Mesodermal cell (in vitro differentiated cells): ENCODE results near the gene AGAP1.

Experiments
- H3K27ac ChIP-seq: 2 replicates; pipeline ENCODE4 v1.7.0; 2013; ENCODE audit warnings: mild to moderate bottlenecking, low read depth, low read length, moderate library complexity; ENCODE audit not compliant: severe bottlenecking
- H3K36me3 ChIP-seq: 2 replicates; pipeline ENCODE4 v1.7.1; 2013; ENCODE audit warnings: mild to moderate bottlenecking, low read length, moderate library complexity; ENCODE audit not compliant: control insufficient read depth, insufficient read depth
- H3K4me1 ChIP-seq: one replicate; pipeline ENCODE4 v1.7.1; 2013; ENCODE audit warnings: mild to moderate bottlenecking, low read length; ENCODE audit not compliant: insufficient read depth, control insufficient read depth, poor library complexity, severe bottlenecking
- H3K4me3 ChIP-seq: 2 replicates; pipeline ENCODE4 v1.7.0; 2013; ENCODE audit warnings: low read length, control low read depth, mild to moderate bottlenecking; ENCODE audit not compliant: insufficient read depth, poor library complexity, severe bottlenecking; ENCODE audit errors: extremely low read depth
- H3K9me3 ChIP-seq: 2 replicates; pipeline ENCODE4 v1.7.1; 2013; ENCODE audit warnings: mild to moderate bottlenecking, low read length, moderate library complexity; ENCODE audit not compliant: control insufficient read depth
- WGBS, 2 experiments: methylation state at CpG; one replicate each; pipeline ENCODE4 v1.1.5; 2013; ENCODE audit warnings: missing lambda C conversion rate in 2 of 2; ENCODE audit not compliant: insufficient coverage in 2 of 2; 5-methylcytosine and 5-hydroxymethylcytosine counted together

Gene AGAP1

DNA sequence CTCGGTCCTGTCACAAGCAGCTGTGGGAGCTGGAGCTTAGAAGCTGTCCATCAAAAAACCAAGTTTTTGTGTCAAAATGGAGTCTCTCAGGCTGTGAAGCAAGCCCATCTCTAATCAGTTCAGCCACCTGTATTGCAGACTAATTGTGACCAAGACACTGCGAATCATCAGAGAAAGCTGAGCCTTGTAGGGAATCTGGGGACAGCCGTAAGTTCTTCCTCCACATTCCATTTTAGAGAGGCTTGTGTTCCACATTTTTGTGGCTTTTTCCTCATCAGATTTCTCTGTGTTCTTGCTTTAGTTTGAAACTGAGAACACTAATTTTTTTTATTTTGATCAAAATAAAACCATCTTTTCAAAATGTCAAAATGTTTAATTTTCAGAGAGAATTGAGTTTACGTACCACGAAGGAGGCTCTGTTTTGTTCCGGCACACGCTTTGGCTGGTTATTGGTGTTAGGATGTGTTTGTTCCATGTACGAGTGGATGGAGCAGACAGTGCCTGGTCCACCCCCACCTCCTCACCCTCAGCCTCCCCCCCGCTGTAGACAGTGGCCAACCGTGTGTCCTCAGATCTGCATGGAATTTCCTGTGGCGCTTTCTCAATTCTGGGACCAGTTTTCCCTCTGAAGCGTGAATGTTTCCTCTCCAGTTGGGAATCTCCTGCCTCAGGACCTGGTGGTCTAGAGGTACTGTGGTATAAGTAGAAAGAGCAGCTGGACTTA is 140.8 kb downstream of the AGAP1 start:
- peaks cover 28% of the 10 kb centered on the region for H3K4me1 ChIP-seq
- H3K27ac ChIP-seq = no peak overlapping the region
- WGBS, 2 experiments = 81 to 83% methylated on average over 5 to 6 of the region's 12 CpGs
- no peak overlapping the region for H3K4me3 ChIP-seq
- no peaks in the 10 kb centered on the region for H3K9me3 ChIP-seq
- no peaks in the 10 kb centered on the region for H3K36me3 ChIP-seq

DNA sequence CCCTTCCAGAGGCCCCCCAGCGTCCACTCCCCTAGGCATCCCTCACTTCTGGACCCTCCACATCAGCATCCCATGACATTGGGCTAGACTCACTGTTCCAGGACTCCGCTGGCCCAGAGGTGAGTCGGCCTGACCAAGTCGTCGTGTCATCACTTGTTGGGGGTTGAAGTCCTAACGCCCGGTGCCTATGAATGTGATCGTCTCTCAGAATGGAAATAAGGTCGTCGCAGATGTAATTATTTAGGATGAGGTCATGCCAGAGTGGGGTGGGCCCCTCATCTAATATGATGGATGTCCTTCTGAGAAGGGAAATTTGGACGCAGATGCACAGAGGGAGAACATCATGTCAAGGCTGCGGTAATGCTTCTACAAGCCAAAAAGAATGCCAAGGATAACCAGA is 142.7 kb downstream of the AGAP1 start:
- Histone ChIP-seq H3K27ac (no peak overlapping the region), H3K4me1 (peaks cover 47% of the 10 kb centered on the region), H3K36me3 (no peaks in the 10 kb centered on the region), H3K4me3 (no peak overlapping the region), H3K9me3 (no peaks in the 10 kb centered on the region)
- 94 to 95% methylated on average over 11 to 12 of the region's 12 CpGs for WGBS, 2 experiments

DNA sequence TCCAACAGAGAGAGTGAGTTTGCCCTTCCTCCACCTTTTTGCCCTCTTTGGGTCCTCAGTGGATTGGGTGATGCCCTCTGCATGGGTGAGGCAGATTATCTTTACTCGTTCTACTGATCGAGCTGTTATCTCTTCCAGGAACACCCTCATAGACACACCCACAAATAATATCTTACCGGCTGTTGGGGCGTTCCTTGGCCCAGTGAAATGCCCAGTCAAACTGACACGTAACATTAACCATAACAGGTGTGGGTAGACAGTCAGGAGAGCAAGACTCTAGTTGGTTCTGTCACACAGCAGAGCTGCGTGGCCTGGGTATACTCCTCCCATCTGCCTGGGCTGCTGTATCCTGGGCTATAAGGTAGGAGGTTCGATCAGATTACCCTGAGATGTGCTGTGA is 144.1 kb downstream of the AGAP1 start:
- no peaks in the 10 kb centered on the region for H3K9me3 ChIP-seq
- WGBS, 2 experiments = 83 to 100% methylated on average over 3 to 4 of the region's 7 CpGs
- H3K4me3 ChIP-seq = no peak overlapping the region
- peaks cover 61% of the 10 kb centered on the region for H3K4me1 ChIP-seq
- H3K36me3 ChIP-seq = no peaks in the 10 kb centered on the region
- H3K27ac ChIP-seq = no peak overlapping the region

DNA sequence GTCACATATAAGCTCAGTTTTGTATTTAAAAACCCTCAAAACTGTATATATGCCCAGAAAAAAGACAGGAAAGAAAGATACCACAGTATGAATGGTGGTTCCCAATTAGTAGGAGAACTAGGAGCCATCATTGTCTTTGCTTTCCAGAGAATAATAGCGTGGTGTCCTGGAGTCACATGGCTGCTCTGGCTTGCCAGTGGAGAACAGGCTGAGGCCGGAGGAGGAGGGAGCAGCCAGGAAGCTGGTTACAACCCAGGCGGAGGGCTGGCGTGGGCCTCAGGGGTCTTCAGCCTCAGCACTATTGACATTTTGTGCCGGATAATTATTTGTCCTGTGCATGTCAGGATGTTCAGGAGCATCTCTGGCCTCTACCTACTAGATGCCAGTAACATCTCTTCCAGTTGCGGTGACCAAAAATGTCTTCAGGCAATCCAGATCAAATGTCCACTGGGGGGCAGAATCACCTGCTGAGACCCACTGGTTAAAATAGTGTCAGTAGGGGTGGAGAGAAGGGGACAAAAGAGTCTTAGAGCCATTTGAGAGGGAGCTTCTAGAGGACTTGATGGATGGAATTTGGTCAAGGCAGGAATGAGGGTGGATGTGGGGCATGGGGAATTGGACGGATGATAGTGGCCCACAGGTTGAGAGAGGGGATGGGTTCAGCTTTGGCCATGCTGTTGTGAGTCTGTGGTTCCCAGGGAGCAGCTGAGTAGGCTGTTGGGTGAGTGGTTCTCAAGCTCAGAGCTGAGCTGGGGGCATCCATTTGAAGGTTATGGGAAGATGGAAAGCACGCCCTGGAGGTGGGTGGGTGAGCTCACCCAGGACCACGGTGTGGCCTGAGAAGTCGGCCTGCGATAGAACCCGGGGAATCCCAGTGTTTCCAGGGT is 144.9 kb downstream of the AGAP1 start:
- H3K27ac ChIP-seq = peak overlapping the region; percentile 91
- WGBS, 2 experiments = 94 to 95% methylated on average over 12 of the region's 12 CpGs
- H3K4me3 ChIP-seq = no peak overlapping the region
- peaks cover 70% of the 10 kb centered on the region for H3K4me1 ChIP-seq
- no peaks in the 10 kb centered on the region for H3K9me3 ChIP-seq
- H3K36me3 ChIP-seq = no peaks in the 10 kb centered on the region

DNA sequence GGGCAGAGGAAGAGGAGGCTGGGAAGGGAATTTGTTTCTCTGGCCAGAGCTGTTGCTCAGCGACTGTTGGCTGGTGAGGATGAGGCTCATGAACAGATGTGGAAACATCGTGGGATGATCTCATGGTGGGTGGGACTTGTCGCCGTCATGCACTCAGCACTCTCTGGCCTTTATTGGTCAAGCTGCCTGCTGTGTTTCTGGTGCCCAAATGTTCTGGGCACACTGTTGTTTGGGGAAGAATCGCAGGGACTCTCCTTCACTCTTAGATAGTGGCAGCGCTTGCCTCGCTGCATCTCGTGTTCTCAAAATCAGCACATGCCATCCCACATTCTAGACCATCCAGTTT is 145.6 kb downstream of the AGAP1 start:
- peaks cover 75% of the 10 kb centered on the region for H3K4me1 ChIP-seq
- H3K27ac ChIP-seq = peak overlapping the region; percentile 91
- H3K4me3 ChIP-seq = no peak overlapping the region
- 80 to 86% methylated on average over 8 of the region's 8 CpGs for WGBS, 2 experiments
- H3K36me3 ChIP-seq = no peaks in the 10 kb centered on the region
- H3K9me3 ChIP-seq = no peaks in the 10 kb centered on the region

DNA sequence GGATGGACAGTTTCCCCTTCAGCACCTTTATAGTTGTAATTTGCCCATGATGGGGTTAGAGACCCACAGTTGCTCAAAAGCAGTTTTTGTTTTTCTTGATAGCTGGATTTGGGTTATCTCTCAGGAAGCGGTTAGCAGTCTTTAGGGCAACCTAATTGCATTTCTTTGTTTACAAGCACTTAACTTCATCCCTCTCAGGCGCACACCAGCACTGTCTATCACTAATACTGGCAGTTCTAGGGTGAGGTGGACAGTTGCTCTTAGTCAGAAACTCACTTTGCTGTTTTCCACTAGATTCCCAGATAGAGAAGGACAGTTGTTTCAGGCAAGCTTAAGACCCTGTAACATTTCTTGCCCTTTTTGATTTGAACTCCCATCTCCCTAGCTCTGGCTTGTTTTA is 146.0 kb downstream of the AGAP1 start:
- H3K9me3 ChIP-seq = no peaks in the 10 kb centered on the region
- no peaks in the 10 kb centered on the region for H3K36me3 ChIP-seq
- H3K4me3 ChIP-seq = no peak overlapping the region
- H3K4me1 ChIP-seq = peaks cover 73% of the 10 kb centered on the region
- peak overlapping the region; percentile 91 for H3K27ac ChIP-seq
- WGBS, 2 experiments = 40% methylated on average over 1 of the region's 2 CpGs; no CpG with 5 or more reads in 1 of the 2 experiments

DNA sequence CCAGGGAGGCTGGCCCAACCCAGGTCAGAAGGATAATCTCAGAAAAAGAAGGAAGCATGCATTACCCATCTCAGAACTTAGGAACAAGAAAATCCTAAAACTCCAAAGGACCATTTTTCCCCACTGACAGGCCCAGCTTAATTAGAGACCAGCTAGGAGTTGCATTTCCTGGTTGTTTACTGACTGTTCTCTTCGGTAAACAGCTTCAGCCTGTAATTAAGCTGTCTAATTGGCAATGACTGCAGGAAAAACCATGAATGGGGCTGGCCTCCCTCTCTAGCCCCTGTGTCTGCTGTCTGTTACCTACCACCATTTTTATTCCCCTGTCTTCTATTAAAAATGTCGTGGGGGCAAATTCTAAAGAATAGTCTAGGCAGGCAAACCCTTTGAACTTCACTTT is 146.5 kb downstream of the AGAP1 start:
- H3K4me1 ChIP-seq = peaks cover 68% of the 10 kb centered on the region
- H3K4me3 ChIP-seq = no peak overlapping the region
- H3K27ac ChIP-seq = peak overlapping the region; percentile 91
- 58 to 60% methylated on average over 1 to 2 of the region's 2 CpGs for WGBS, 2 experiments
- H3K36me3 ChIP-seq = no peaks in the 10 kb centered on the region
- no peaks in the 10 kb centered on the region for H3K9me3 ChIP-seq

DNA sequence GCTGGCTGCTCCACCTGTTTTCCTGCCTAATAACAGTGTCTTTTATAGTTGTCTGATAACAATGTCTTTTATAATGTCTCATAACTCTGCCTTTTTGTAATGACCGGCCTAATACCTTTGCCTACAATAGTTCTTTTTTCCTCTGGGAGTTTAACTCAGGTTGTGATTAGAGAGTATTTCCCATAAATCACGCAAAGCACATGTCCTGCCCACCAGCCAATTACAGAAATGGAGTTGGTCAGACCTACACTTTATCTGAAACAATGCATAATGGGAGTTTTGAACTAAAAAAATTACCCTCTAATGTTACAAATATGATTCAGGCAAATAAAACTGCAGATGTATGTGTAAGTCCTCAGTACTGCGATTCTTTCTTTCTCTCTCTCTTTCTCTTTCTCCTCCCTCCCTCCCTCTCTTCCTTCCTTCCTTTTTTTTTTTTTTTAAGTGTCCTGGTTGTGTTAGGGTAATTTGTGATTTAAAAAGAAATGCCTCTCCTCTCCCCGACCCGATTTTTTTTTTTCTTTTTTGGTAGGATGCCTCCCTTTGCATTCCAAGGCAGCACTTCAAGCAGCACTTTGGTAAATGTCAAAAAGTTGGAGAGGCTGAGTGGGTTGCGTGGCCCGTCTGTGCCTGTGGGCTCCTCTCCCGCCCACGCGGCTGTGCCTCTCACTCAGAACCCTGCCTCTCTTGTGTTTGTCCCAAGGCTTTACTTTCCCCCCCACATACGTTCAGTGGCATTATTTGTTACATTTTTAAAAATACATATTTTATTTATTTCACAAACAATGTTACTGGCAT is 147.3 kb downstream of the AGAP1 start:
- Histone ChIP-seq H3K4me1 (peaks cover 65% of the 10 kb centered on the region), H3K9me3 (no peaks in the 10 kb centered on the region), H3K4me3 (no peak overlapping the region), H3K27ac (no peak overlapping the region), H3K36me3 (no peaks in the 10 kb centered on the region)
- no CpG with 5 or more reads among the region's 11 CpGs for WGBS, 2 experiments

DNA sequence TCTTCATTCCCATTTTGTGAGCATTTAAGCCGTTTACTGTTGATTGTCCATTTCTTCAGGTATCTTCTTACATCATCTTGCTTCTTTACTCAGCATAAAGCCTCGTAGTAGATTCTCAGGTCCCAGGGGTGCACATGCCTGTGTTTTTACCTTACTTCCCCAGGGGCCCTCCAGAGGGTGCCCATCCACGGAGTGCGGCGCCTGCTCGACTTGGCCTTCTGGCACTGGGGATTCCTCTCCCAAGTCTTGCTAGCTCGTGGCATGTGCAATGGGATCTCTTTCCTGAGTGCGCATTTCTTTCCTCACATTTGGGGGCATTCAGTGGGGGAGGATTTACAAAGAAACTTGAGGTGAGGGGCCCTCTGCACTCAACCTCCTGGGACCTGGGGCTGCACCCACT is 148.1 kb downstream of the AGAP1 start:
- peak overlapping the region; percentile 4 for H3K27ac ChIP-seq
- H3K4me3 ChIP-seq = no peak overlapping the region
- peaks cover 62% of the 10 kb centered on the region for H3K4me1 ChIP-seq
- WGBS, 2 experiments = 75 to 84% methylated on average over 5 to 7 of the region's 8 CpGs
- H3K9me3 ChIP-seq = no peaks in the 10 kb centered on the region
- H3K36me3 ChIP-seq = no peaks in the 10 kb centered on the region

DNA sequence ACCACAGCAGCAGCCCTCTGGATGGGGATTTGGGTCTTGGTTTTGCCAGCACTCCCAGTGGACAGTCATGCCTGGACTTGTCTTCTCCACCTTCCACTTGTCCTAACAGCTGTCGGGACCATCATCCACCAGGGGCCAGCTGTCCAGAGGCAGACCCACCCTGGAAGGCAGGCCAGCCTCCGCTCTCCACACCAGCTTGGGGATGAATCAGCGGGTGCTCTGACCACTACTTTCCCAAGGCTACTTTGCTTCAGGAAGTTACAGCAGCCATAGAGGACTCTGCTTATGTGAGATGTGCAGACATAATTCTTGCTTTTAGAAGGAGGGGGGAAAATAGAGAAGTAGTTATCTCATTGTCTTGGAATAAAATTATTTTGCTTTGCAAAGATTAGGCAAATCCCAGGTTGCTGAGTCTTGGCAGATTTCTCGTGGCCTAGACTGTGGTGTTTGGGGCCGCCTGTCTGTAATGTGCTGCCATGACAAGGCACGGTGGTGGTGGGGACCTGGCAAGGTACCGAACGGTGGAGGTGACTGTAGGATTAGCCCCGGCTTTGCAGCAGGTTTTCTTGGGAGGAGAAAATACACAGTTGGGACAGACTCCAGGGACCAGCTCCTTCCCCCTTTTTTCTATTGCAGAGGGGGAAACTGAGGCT is 148.7 kb downstream of the AGAP1 start:
- no peaks in the 10 kb centered on the region for H3K9me3 ChIP-seq
- WGBS, 2 experiments = 92 to 100% methylated on average over 2 to 9 of the region's 9 CpGs
- no peaks in the 10 kb centered on the region for H3K36me3 ChIP-seq
- no peak overlapping the region for H3K4me3 ChIP-seq
- no peak overlapping the region for H3K27ac ChIP-seq
- H3K4me1 ChIP-seq = peaks cover 62% of the 10 kb centered on the region
